ENCODE data around the gene RNASE1.

RNASE1 gene

GRCh38 chr14:20807304-20808161 lies 4.9 kb upstream of the RNASE1 start:
- DNase-seq, result no peak

GRCh38 chr14:20805485-20805884 lies 2.8 kb upstream of the RNASE1 start:
- DNase-seq, result no peak

DNA sequence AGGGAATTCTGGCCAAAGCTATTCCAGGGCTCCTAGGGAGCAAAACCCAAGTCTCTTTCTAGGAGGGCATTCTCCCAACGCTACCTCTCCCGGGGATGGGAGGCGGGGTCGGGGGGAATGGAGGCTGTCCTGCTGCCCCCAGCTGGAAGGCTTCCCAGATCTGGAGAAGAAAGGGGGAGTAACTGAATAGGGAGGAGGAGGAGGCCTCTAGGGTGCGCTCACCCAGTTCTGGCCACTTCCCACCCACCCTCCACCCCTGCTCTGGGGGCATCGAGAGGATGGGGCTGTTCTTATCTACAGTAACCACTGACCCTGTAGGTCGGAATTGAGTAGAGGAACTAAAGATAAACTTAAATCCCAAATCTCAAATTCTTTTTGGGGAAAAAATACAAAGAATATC lies 579 bp upstream of the RNASE1 start:
- DNase-seq, result no peak

DNA sequence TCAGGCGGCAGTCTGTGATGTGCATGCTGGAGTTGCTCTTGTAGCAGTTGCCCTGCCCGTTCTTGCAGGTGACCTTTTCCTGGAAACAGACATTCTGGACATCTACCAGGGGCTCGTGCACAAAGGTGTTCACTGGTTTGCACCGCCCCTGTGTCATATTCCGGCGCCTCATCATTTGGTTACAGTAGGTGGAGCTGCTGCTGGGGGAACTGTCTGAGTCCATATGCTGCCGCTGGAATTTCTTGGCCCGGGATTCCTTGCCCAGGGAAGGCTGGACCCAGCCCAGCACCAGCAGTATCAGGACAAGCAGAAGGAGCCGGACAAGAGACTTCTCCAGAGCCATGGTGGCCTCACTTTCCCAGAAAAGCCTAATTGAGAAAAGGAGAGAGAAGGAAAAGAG lies 918 bp downstream of the RNASE1 start:
- DNase-seq, result no peak

GRCh38 chr14:20799892-20800544 lies 2.6 kb downstream of the RNASE1 start:
- no peak for DNase-seq

- DNase-seq, result no peak
Measured at GRCh38 chr14:20799456-20799891, 3.2 kb downstream of the RNASE1 start.

DNA sequence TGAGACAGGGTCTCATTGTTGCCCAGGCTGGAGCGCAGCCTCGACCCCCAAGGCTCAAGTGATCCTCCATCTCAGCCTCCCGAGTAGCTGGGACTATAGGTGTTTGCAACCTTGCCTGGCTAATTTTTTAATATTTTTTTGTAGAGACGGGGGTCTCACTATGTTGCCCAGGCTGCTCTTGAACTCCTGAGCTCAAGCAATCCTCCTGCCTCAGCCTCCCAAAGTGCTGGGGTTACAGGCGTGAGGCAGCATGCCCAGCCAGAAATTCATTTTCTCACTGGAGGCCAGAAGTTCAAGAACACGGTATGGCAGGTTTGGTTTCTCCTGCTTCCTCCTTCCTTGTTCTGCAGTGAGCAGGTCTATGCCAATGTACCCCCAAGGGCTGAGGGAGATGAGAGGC lies 3.7 kb downstream of the RNASE1 start:
- DNase-seq, result no peak

DNA sequence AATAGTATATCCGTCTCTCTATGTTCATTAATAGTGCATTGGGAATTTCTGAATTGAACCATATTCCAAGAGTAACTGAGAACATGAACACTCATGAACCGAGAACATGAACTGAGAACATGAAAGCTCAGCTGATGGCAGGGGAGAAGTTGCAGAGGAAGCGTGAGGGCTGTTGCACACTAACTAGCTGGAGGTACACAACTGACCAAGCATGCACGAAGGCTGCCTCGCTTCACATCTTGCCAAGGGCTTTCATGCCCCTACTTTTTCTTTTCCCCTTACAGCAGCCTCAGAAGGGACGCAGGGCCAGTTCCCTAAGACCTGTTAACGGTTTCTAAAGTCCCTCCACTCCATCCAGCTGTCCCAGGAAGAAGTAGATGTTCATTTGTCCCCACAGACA lies 4.3 kb downstream of the RNASE1 start:
- DNase-seq, result no peak

GRCh38 chr14:20797164-20797563 lies 5.5 kb downstream of the RNASE1 start:
- no peak for DNase-seq

DNA sequence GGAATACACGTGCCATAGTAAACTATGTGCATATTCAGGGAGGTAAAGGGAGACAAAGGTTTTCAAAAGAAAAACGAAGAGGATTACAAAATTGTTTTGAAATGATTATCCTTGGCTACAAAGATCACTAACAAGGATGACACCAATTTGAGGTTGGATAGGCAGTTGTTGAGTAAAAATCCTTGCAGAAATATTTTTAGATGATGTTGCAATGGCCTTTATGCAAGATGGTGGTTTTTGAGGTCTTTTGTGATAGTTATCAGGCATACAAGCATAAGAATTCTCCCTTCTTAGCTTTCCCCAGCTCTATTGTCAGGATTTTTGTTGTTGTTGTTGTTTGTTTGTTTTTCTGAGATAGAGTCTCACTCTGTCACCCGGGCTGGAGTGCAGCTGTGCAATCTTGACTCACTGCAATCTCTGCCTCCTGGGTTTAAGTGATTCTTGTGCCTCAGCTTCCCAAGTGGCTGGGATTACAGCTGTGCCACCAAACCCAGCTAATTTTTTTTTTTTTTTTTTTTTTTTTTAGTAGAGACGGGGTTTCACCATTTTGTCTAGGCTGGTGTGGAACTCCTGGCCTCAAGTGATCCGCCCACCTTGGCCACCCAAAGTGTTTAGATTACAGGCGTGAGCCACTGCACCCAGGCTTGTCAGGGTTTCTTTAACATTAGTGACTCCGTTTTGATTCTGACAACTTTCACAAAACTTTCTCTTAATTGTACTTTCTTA lies 7.8 kb downstream of the RNASE1 start:
- no peak for DNase-seq

DNA sequence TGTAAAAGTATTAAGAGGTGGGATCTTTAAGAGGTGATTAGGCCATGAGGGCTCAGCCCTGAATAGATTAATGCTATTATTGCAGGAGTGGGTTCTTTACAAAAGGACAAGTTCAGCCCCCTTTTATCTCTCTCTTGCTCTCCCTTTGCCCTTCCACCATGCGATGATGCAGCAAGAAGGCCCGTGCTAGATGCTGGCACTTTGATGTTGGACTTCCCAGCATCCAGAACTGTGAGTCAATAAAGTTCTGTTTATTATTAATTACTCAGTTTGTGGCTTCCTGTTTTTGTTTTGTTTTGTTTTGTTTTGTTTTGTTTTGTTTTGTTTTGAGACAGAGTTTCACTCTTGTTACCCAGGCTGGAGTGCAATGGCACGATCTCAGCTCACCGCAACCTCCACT lies 10.1 kb downstream of the RNASE1 start:
- DNase-seq, result no peak

DNA sequence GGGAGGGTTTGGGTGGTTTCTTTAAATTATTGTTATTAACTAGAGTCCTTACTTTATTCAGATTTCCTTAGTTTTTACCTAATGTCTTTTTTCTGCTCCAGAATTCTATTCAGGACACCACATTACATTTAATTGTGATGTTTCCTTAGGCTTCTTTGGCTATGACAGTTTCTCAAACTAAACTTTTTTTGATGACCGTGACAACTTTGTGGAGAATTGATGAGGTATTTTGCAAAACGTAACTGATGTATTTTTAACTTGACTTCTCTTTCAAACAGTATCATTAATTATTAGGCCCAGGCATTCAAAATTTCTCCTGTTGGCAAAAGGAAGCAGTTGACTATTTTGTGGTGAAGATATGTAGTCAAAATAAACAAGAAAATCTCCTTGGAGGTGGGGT lies 11.0 kb downstream of the RNASE1 start:
- no peak for DNase-seq

DNA sequence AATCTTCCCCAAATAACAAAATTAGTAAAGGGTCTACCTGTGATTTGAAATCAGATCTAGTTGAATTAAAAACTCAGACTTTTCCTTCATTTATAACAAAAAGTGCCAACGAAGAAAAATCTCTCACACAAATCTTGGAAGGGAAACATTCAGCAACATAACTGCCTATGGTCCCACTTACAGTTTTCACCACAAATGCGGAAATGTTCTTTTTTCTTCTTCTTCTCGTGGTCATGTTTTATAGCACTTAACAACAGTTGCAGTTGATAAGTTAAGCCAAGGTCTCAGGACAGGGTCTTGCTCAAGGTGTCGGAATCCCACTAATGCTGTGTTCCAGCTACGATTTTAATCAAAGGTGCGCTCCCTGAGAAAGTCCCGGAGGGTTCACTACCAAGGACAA lies 11.5 kb downstream of the RNASE1 start:
- no peak for DNase-seq

- DNase-seq, result no peak
Measured at GRCh38 chr14:20790464-20791116, 12.1 kb downstream of the RNASE1 start.

DNA sequence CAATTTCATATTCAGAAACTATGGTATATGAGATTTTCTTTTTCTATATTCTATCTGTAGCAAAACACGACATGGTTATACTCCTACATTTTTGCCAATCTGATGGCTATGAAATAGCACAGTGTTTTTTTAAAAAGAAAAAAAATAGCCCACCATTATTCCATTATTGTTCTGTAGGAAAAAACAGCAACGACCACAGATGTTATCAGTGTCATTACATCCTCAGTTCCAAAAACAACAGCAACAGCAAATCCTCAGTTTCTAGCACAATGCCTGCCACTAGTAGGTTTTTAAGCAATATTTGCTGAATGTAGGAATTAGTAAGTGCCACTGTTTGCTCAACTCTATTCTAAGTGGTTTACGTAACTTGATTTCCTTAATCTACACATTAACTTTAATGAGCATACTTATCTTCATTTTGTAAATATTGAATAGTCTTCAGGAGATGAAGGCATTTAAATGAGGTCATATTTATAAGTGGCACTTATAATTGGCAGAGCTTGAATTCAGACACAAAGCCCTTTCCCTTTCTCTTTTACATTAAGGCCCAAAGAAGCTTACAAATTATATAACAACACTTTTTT lies 13.3 kb downstream of the RNASE1 start:
- DNase-seq, result no peak

DNA sequence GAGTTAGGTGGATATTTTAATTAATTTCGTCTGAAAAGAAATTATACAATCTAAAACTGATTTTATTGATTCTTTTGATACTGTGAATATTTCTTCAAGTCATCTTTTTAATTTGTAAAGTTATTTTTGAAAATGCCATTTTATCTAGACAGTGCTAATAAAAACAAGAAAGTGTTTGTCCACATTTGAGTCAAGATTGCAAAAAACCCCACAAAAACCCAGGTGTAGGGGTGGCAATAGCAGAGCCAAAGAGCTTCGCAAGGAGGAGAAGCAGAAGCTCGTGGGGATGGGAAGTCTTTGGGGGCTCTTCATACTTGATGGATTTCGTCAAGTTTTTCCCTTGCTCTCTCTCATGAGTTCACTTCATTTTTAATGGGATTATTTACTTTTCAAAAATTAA lies 15.6 kb downstream of the RNASE1 start:
- no peak for DNase-seq

DNA sequence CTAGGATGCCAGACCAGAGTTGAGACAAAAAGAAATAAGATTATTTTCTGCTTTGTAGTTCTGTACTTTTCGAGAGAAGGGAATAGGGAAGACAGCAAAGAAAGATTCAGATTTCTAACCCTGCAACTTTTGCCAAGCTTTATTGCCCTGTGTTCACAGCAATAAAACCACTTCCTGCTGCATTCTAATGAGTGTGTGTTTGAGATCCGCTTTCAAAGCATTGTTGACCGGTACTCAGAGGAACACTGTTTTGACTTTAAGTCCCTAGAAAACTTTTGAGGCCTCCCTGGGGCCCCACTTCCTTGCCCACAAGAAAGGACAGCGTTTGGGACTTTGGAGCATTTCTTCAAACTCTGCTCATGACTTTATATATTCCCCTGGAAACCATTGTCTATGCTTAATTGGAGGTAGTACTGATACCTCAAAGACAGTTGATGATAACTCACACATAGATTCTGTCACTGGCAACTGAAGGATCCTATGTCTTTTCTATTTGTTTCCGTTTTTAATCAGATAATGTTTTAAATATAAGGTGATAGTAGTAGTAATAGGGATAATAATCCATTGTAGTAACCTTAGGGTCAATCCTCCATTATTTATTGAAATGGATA lies 20.3 kb downstream of the RNASE1 start:
- no peak for DNase-seq

GRCh38 chr14:20781803-20782202 lies 20.8 kb downstream of the RNASE1 start:
- no peak for DNase-seq

- DNase-seq, result no peak
Measured at GRCh38 chr14:20775901-20776300, 26.7 kb downstream of the RNASE1 start.

DNA sequence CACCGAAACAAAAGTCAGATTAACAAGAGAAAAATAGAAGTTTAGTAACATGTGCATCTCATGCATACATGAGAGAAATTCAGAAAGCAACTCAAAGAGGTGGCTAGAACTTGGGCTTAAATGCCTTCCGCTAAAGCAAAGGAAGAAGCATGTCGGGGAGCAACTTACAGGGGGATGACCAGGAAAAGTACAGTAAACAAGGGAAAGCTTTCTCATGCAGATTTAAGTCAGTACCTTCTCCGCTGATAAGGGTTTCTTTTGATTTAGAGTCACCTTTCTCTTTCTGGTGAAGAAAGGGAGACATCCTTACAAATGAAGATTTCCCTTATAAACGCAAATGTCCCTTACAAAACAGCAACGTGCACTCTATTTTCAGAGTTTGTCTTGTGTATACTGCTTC lies 27.6 kb downstream of the RNASE1 start:
- no peak for DNase-seq

DNA sequence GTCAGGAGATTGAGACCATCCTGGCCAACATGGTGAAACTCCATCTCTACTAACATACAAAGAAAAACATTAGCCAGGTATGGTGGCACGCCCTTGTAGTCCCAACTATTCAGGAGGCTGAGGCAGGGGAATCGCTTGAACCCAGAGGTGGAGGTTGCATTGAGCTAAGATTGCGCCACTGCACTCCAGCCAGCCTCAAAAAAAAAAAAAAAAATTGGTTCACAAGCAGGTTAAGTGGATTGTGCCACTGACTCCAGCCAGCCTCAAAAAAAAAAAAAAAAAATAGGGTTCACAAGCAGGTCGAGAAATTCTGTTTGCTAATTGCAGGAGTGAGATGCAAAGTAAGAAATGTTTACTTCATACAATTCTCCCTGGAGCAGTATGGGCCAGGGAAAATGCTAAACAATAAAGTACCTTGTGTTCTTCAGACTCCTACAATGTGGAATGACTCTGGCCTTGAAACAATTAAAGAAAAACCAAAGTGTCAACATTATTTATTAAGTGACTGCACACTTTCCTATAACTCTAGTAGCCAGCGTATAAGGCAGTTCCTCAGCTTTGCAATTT lies 28.3 kb downstream of the RNASE1 start:
- no peak for DNase-seq

- no peak for DNase-seq
Measured at GRCh38 chr14:20772650-20773049, 30.0 kb downstream of the RNASE1 start.

All from NCI-H82 (cell line).